Kidney glomerular epithelial cell (primary cell): ENCODE data around the gene SLC1A6.
"Not testable (repeated sequence)": the region's sequence is repeated elsewhere in the genome, so short reads cannot be mapped to it uniquely, and the experiment has no call there.

Experiments
- DNase-seq: peaks from one replicate; lab custom pipeline; 2025; lab: John Stamatoyannopoulos, UW

SLC1A6 gene

DNA sequence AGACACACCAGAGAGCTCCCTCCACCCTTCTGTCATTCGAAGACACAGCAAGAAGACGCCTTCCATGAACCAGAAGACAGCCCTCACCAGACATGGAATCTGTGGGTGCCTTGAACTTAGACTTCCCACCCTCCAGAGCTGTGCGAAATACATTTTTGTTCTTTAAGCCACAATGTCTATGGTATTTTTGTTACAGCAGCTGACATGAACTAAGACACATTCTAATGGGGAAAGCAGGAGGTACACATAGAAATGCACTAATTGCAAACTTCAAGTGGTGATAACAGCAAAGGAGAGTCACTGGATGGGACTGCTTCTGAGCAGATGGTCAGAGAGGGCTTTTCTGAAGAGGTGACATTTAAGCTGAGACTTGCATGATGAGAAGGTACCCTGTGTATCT, 22.2 kb downstream of the SLC1A6 start:
- no peak for DNase-seq

DNA sequence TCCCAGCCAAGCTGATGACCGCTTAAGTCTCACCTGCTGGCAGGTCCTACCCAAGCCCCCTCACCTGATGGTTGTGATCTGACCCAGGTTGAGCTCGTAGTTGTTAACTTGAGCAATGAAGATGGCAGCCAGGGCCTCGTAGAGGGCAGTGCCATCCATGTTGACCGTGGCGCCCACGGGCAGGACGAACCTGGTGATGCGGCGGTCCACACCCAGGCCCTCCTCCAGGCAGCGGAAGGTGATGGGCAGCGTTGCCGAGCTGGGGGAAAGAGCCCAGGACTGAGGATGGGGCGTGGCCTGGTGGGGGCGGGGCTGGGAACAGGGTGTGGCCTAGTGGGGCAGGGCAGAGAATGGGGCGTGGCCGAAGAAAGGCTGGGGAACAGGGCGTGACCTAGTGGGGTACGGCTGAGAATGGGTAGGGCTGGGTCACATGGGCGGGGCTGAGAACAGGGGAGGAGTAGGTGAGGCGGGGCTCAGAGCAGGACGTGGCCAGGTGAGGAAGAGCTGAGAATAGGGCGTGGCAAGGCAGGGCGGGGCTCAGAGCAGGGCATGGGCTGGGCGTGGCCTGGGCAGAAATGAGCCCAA, 25.5 kb downstream of the SLC1A6 start:
- DNase-seq: no peak

DNA sequence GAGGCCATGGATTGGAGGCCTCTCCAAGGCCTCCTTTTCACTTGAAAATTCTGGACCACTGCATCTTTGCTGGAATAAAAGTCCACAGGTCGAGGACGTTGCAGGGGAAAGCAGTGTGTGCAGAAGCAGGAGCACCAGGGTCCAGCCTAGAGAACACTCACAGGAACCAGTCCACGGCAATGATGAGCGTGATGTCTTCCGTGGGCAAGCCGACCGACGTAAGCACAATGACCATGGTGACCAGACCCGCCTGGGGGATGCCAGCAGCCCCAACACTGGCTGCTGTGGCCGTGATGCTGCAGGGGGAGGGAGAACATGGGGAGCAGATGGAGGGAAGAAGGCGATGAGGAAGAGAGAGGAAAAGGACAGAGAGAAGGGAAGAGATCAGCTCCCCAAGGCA, 26.9 kb downstream of the SLC1A6 start:
- DNase-seq: no peak

DNA sequence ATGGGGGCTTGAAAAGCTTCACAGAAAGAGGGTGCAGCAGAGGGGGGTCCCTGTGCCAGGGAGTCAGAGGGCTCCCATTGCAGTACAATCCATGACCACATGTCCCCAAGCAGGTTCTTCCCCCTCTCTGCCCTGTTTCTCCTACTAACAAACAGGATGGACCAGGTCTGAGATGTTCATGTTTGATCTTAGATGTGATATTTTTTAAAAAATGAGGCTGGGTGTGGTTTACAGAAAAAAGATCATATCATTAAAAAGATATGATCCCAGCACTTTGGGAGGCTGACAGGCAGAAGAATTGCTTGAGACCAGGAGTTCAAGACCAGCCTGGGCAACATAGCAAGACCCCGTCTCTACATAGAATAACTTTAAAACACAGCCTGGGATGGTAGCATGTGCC, 29.2 kb downstream of the SLC1A6 start:
- no peak for DNase-seq

DNA sequence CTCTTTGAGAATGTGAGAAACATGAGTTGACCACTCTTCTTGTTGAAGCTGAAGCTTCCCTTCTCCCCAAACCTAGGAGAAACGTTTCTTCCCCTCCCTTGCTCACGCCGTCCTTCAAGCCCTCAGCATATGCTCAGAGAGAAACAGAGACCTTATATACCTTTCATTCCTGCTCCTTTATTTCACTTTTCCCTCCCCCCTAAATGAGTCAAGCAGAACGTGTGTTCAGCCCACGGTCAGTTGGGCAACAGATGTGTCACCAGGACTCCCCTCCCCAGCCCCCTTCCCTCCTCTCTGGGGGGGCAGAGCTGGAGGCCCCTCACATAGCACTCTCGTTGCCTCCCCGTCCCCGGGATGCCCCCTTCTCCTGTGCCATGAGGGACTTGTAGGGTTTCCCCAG, 29.8 kb downstream of the SLC1A6 start:
- DNase-seq: no peak

DNA sequence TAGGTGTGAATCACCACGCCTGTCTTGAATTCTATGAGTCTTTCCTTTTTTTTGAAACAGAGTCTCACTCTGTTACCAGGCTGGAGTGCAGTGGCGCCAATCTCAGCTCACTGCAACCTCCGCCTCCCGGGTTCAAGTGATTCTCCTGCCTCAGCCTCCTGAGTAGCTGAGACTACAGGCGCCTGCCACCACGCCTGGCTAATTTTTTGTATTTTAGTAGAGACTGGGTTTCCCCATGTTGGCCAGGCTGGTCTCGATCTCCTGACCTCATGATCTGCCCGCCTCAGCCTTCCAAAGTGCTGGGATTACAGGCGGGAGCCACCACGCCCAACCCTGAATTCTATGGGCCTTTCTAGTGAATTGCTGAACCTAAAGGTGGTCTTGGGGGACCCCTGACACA, 30.3 kb downstream of the SLC1A6 start:
- not testable (repeated sequence) for DNase-seq

DNA sequence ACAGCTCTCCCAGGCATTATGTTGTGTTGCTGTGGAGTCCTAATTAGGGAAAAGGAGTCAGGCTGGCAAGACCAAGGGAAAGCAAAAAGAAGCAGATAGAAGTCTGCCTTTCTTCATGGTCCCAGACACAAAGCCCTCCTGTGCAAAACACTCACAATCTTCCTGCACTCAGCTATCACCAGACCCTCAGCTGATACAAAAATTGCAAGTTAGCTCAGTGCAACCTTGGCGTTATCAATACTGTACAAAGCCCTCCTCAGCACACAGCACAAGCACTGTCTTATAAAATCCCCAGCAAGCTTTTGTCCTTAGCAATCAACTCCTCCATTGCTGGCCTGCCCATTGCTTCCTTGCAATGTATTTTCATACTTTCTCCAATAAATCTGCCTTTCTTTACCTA, 35.2 kb downstream of the SLC1A6 start:
- no peak for DNase-seq

DNA sequence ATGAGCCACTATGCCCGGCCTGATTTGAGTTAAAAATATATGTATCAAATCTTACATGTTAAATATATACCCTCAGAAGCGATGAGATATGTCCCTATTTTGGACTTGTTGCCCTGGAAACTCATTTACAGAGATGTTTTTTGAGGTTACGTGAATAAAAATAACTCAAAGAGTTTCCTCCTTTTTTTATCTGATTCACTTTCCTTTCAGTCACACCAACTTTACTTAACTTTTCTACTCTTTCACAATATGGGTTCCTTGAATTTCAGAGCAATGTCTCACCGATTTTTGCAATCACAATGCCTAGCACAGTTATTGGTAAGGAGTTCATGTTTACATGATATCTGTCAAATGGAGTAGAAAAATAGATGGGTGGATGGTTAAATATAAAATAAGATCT, 36.1 kb downstream of the SLC1A6 start:
- no peak for DNase-seq

DNA sequence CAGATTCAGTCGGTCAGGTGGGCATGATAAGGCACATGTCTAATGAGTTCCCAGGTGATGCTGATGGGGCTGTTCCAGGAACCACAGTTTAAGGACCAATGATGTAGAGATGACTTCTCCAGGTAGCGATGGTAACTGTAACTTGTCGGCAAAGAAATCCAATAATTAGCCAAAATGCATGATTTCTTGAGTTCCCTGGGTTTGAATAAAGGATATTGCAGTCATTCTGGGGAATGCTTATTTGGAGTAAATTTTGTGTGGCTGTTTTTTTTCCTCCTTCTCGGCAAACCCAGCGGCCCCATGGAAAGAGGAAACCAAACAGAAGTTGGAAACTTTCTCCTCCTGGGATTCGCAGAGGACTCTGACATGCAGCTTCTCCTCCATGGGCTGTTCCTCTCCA, 38.5 kb downstream of the SLC1A6 start, which contains the start of gene OR7C2:
OR7C2 (plus strand) TSS at position 301 of the 400 bp plus-strand sequence; CDS start at position 301, 0 bp downstream.
- no peak for DNase-seq

DNA sequence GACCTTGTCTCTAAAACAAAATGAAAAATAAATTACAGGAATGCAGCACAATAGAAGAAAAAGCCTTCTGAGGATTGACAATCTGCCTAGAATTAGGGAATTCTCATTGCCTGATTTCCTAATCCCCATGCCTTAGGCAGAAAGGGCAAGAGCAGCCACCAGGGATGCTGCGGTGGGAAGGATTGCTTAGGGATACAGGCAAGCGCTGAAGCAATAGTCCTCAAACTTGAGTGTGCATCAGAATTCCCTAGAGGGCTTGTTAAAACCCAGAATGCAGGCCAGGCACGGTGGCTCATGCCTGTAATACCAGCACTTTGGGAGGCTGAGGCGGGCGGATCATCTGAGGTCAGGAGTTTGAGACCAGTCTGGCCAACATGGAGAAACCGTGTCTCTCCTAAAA, 39.4 kb downstream of the SLC1A6 start:
- DNase-seq: no peak

DNA sequence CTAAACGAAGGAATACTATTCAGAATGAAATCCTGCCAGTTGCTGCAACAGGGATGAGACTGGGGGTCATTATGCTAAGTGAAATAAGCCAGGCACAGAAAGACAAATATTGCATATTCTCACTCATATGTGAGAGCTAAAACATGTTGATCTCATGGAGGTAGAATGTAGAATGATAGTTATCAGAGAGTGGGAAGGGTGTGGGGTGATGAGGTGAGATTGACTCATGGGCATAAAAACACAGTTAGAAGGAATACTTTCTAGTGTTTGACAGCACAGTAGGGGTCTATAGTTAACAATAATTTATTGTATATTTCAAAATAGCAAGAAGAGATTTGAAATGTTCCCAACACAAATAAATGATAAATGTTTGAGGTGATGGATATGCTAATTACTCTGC, 46.2 kb downstream of the SLC1A6 start:
- no peak for DNase-seq

DNA sequence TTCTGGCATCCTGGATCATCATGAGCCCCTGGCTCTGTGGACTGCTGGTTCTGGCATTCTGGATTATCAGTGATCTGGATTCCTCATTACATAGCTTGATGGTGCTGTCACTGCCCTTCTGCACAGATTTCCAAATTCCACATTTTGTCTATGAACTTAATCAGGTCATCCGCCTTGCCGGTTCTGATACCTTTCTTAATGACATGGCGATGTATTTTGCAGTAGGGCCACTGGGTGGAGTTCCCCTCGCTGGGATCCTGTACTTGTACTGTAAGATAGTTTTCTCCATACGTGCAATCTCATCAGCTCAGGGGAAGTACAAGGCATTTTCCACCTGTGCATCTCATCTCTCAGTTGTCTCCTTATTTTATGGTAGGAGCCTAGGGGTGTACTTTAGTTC, 62.8 kb downstream of the SLC1A6 start:
- DNase-seq: no peak

DNA sequence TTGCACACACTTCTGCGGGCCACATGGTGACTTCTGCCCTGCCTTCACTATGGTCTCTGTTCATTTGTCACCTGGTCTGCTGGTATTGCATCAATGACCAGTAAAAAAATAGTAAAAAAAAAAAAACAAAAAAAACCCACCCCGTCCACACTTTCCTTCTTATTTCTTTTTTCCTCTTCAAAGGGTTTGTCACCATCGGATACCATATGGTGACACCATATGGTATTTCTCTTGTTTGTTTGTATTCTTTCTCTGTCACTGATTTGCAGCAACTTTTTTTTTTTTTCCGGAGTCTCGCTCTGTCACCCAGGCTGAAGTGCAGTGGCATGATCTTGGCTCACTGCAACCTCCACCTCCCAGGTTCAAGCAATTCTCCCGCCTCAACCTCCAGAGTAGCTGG, 64.5 kb downstream of the SLC1A6 start:
- DNase-seq: no peak

DNA sequence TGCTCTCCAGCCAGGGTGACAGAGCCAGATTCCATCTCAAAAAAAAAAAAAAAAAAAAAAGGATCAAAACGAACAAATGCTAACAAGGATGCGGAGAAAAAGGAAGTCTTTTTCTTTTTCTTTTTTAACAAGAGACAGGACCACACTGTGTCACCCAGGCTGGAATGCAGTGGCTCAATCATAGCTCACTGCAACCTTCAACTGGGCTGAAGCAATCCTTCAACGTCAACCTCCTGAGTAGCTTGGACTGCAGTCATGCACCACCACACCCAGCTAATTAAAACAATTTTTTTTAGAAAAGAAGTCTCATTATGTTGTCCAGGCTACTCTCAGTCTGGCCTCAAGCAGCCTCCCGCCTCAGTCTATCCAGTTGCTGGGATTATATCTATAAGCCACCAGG, 73.0 kb downstream of the SLC1A6 start:
- no peak for DNase-seq

DNA sequence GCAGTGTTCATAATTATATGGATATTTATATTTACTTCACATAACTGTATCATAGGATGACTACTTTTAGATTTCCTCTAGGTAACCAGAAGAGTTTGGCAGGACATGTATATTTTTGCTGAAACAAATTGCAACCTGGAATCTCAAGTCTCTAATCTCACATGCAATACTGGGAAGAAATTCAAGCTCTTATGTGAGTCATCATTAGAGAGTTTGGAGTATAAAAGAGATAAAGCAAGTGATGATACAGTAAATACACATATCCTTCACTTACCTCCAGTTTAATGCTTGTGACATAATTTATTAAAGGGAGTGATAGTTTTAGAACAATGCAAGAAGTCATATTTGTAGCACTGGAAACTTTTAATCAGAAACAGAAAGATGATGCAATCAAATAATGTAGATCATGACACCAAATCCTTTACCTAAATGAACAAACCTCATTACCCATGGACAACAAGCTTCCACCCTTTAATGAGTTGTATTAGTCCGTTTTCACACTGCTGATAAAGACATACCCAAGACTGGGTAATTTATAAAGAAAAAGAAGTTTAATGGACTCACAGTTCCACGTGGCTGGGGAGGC, 77.9 kb downstream of the SLC1A6 start:
- DNase-seq: no peak
